Prostate gland (tissue), 2 donors: ENCODE results near the gene LRP3.

ENCODE experiments used
- CTCF ChIP-seq, 4 experiments: fragments of 200-600 bp in 2 of 4; fragments of 450-650 bp in 2 of 4; sonication (generic) in 2 of 4; IDR thresholded peaks; 1 replicate in 3 of 4; 2 replicates in 1 of 4; pipeline ENCODE4 v1.5.1; 2016 to 2019; ENCODE audit warnings: antibody characterized with exemption in 4 of 4, mild to moderate bottlenecking in 2 of 4, moderate library complexity in 2 of 4
- POLR2A ChIP-seq: fragments of 450-650 bp; IDR thresholded peaks from one replicate; pipeline ENCODE4 v1.6.1; 2016; ENCODE audit warnings: antibody characterized with exemption, mild to moderate bottlenecking
- POLR2AphosphoS5 ChIP-seq: sonication (generic); formaldehyde crosslinking; IDR thresholded peaks from one replicate; pipeline ENCODE4 v1.6.1; 2017; ENCODE audit warnings: antibody characterized with exemption

DNA sequence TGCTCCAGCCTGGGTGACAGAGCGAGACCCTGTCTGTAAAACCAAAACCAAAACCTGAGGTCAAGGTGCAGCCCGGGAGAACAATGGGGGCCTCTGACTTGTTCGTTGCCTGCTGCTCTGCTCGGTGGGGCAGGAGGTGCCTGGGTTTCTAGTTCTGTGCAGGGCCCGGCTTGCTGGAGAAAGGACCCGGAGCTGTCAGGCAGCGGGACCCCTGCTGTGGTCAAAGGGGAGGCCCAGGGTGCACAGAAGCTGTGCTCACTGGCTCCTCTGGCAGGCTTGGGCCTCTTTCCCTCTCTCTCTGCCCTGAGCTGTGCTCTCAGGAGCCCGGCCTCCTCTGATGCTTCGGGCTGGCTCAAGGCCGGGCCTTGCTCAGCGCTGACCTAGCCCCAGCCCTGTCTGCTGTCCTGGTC is 3.5 kb downstream of the LRP3 start:
- TF ChIP-seq CTCF (IDR thresholded peaks at IDR 0.05) (no peak), POLR2A (no peak), POLR2AphosphoS5 (no peak)
